Pulmonary artery endothelial cell (primary cell): Measurements from ENCODE around the gene SSBP3. TPM values are rescaled to one million over a fixed set of nuclear protein-coding genes. Genes with fewer than 3 reads are reported as not detected.

Source experiments
- DNase-seq: peaks from one replicate; pipeline ENCODE4 v3.0.0-alpha.2; 2011; ENCODE audit warnings: low read depth, low spot score
- total RNA-seq: library from RNA; depleted of rRNA; stranded (reverse); fragments of >200 nt; gene quantifications from 2 replicates; pipeline ENCODE4 v1.2.3, GENCODE V29; 2014

Gene SSBP3
- total RNA-seq, 1 donor from 2014 or later, result 12.1 TPM

DNA sequence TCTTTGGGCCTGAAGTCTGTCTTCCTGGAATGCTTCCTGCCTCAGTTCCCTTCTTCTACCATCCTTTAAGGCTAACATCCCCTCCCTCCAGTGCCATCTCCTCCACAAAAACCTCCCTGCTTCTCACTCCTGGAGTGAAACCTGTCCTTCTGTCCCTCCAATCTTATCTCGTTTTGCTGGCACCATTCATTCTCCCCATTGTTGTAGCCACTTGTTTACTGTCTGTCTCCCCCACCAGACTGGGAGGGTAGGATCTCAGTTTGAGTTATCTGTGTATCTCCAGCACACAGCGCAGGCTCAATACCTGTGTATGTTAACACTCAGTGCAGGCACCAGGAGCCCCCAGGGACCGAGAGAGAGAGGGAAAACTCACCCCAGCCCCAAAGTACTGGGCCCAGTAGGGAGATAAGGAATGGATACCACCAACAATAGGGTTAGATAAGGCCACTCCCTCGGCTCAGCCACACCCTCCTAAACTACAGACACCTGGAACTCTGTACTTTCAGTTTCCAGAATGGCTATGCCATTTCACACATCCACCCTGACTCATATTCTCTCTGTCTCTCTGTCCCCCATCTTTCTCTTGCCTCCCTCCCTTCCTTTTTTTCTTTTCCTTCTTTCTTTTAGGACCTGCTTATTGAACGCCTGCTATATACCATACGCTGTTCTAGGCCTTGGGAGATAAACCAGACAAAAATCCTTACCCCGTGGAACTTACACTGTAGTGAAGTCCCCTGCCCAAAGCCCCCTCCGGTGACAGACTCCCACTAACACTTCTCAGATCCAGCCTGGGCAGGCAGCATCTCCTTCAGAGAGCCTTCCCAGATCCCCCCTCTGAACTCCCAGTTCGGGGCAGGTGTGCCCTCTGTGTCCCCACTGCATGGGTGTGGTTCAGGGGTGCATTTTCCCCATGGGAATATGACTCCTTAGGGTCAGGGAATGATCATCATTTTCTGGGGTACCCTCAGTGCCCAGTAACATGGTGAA lies 3.3 kb upstream of the SSBP3 start:
- DNase-seq, result no peak

DNA sequence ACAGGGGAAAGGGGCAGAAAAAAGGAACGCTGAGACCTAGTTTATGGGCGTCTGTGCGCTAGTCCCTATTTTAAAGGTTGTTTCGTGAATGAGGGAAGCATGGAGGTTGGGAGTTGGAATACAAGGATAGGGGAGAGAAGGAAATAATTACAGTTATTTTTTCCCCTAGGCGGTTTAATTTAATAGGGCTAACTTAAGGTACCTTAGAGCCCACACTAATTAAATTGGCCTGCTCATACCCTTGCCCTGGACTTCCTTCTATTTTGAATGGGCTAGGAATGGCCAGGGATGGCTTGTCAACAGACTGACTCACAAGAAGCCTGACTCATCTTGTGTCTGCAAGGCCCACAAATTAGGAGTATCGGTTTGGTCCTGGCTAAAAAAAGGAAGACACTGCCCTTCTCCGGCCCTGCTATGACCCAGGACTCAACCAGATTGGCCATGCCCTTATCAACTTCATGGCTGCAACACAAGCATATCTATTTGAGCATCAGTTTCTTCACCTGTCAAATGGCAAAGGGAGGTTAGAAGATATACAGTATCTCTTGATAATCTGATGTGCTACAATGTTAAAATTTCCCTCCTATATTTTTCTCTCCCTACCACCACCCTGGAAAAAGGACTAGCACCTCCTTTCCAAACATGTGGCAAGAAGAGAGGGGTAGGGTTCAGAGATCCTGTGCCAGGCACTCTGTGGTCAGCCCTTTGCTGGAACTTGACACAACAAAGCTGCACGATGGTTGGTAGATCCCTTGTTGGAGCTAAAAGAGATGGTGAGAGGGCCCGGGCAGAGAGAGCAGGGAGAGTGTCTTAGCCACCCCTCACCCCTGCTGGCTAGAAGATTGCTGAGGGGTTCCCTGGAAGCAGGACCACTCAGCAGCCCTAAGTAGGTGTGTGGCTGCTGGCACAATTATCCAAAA lies 2.2 kb upstream of the SSBP3 start:
- DNase-seq, result peak; percentile 43

DNA sequence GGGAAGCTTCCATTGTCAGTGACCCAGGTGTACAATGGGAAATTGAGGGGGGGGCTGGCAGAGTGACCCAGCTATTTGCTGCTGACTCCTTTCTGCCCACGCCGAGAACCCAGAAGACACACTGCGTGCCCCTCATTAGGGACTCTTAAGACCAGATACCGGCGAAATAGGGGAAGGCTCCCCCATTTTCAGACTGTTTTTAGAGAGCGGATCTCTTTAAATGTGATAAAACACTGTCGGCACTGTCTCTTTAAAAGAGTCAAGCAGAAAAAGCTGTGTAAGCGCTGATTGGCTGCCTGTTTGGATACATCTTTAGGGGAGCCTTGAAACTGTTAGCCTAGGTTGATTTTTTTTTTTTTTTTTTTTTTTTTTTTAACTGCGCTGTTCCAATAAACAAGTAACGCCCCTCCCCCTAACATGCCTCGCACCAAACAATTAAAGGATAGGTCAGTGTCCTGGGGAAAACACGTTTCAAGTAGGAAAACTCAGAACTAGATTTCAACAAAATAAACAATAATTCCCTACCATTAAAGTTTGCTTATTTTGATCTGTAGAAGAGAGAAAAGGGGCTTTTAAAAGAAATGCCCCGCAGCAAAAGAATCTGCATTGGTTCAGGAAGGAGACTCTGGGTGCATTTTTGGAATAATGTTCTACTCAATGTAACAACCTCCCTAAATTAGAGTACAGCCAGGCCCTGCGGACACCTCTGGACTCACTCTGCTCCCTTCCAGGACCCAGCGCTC lies 1.4 kb upstream of the SSBP3 start:
- DNase-seq, result peak; percentile 79

DNA sequence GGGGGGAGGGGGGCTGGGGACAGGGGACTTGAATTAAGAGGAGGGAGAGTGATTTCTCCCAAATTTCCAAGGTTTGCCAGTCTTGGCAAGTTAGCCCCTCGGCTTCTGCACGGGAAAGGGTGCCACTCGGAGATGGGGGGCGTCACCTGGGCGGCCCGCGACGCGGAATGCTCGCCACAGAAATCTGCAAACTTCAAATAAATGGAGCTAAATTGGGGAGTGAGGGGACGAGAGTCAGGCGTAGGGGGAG lies 885 bp upstream of the SSBP3 start:
- DNase-seq, result no peak

DNA sequence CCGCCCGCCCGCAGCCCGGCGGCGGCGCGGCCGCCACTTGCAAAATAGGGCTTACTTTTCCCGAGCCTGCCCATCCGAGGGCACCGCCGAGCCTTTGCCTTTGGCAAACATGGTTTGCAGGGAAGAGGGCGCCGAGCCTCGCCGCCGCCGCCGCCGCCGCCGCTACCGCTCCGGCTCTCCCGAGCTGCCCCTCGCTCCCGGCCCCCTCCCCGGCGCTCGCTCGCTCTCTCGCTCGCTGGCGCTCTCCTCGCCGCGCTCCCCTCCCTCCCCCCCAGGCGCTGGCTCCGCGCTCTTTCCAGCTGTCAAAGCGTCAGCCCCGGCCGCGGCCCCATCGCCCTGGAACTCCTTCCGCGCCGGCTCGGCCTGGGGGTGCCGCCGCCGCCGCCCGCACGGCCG lies 298 bp downstream of the SSBP3 start:
- DNase-seq, result no peak

DNA sequence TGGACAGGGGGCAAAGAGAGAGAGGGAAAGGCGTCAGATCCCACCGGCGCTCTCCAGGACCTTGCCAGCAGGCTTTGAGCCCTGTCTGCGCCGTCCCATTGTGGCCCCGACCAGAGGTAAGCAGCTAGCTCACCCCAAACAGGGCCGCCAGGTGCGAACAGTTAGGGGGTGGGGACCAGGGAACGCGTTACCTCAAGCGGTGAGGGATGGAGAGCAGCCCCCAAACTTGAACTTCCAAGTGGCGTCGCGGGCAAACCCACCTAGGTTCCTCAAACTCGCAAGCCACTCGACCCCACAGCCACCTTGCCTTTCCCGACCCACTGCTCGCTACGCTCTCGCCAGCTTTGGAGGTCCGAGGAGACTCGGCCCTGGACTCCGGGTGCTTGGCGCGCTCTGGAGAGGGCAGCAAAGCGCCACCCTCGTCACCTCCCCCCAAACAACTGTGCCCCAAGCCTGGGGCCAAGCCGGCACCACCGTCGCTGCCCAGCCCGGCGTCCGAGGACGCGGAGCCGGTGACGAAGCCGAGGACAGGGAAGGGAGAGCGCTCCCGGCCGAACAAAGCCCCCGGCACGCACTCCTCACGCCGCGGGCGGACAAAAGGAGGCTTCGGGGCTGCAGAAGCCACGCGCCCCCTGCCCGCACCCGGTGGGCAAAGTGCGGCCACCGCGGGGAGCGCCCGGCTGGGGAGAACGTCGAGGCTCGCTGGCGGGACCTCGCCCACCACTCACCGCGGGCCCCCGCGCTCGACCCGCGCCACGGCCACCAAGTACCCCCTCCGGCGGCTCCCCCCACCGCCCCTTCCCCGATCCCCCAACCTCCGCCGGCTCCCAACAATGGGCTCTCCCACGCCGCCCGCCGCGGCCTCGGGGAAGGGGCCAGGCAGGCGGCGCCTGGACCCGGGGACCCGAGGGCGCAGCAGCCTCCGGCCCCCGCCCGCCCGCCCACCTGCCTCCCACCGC lies 976 bp downstream of the SSBP3 start:
- no peak for DNase-seq

DNA sequence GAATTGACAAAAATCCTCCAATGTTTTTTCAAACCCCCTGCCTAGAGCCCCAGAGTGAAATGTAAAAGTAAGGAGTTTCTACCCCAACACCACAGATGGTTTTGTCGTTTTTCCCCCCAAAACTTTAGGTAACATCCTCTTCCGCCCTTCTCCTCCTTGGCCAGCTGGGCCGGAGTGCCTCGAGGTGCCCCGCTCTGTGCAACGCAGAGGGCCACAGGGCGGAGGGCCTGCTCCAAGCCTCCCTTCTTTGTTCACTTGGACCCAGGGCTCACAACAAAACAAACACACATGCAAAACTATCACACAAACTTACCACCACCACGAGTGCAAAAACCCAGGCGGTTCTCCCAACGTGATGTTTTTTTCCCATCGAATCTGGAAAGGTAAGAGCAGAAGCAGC lies 1.9 kb downstream of the SSBP3 start:
- DNase-seq, result no peak

DNA sequence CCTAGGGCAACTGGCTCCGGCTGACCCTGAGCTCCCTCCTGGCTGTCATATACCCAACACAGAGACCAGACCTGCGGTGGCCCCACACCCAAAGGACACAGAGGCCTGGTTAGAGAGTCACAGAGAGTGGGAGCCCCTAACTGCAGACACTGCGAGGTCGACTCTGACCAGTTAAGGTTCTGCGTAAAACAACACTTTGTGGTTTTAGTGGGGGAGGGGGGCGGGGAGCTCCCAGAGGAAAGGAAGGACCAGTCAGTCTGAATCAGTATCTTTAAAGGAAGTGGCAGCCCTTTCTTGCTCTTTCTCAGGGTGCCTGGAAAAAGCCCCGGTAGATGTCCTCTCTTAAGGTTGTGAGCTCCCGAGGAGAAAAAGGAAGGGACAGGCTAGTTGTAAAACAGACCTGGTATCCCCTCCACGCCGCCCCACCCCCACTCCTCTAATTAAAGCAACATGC lies 2.4 kb downstream of the SSBP3 start:
- no peak for DNase-seq

DNA sequence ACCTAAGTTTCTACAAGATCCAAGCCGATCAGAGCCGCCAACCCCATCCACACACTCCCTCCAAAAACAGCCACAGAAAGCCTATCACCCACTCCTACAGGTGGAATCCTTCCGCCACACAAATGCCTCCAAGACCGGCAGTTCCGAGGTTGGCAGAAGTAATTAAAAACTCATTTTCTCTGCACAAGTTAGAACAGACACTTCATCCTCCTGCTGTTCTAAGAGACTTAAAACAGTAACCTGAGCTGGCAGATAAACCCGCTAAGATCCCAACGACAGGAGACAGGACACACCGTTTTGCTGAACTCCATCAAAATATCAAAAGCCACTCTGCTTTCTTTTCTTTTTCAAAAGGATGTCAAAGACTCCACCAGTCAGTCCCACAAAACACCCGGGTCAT lies 2.8 kb downstream of the SSBP3 start:
- no peak for DNase-seq

DNA sequence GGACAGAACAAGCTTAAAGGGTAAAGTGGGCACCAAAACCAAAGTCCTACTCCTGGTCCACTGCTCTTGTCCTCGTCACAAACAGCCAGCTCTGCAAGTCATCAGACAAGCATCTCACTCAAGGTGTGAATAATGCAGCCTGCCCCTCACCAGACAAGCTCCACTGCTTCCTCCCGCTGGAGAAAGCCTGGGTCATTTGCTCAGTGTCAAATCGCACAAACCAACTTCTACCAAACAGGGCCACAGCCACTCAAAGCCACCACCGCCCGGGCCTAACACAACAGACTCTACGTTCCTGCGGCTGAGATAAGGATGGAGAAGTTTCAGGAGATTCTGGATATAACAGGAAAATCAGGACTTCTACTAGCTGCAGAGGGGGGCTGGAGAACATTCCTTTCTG lies 3.3 kb downstream of the SSBP3 start:
- DNase-seq, result no peak

DNA sequence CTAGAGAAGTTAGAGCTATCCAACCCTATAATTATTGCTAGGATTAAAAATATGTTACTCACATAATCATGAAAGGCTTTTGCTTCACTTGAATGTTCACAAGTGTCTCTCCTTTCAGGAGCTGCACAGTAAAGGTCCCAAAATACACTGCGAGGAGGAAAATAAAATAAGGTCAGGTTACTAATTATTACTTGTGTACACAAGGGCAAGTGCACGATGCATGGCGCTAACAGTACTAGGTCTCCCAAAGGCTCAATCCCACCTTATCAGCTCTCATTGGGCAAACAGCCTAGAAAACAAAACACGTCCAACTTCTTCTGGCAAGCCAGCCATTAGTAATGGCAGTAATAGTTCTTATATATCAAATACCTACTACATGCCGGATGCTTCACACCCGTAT lies 4.4 kb downstream of the SSBP3 start:
- DNase-seq, result no peak

DNA sequence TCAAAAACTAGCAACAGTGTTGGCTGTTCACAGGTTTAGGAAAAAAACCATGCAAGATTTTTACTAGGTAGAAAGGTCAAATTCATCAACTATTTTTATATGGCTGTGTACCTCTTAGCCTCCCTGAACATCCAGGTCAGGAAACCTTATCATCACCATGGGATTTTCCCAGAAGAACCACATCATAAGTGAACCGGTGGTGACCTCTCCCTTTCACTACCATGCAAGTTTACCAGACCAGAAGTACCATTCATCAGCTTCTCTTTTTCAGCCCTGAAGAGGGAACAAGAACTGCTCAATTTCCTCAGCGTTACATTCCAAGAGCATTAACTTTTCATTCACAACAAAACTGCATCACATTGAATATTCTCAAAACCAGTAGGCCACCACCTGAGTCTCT lies 5.9 kb downstream of the SSBP3 start:
- DNase-seq, result no peak

DNA sequence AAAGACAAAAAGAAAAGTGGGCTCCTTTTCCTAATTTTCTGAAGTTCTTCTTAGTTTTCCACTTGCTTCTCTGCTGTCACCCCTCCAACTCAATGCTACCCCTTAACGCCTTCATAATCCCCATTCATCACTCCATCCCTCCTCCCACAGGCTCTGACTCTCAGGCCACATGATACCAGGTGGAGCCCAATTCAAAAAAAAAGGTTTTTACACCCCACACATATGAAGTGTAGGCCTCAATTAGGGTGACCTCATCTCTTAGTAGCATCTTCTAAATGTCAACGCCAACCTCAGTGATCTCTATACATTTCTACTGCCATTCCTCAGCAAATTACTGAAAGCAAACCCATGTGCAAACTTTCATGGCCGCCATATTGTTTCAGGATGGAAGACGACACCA lies 6.4 kb downstream of the SSBP3 start:
- no peak for DNase-seq

DNA sequence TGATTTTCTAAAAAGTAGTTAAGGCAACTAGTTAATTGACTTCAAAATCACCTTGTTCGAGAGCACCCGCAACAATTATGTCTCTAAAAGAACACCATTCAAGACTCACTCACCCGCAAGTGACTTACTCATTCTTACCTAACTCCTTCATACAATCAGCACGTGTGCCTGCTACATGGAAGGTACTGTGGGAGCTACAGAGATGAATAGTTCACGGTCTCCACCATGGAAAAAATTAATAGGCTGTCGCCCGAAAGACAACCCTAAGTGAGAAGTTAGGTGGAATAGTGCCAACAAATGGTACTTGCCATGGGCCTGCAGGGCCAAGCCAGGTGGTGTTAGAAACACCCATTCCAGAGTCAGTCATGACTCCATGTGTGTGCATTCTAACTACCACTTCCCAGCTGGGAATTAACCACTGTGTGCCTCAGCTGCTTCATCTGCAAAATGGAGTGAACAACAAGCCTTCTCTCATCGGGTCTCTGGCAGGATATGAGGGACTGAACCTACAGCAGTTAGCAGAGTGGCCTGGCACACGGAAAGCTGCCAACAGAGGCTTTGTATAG lies 7.1 kb downstream of the SSBP3 start:
- no peak for DNase-seq

DNA sequence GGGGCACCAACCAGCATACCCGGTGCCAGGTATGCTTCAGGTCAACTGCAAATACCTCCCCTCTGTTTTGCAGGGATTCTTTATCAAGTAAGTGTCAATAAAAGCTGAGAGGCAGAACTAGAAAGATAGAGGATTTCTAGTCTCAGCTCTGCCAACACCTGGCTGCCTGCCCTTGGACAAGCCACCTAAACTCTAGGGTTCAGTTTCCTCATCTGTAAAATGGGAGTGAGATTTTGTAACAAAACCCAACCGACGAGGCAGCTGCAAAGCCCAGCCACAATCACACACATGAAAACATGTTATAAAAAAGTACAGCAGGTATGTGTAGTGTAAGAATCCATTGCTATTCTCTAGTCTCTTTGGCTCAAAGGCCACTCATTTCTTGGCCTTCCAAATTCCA lies 8.2 kb downstream of the SSBP3 start:
- DNase-seq, result no peak

DNA sequence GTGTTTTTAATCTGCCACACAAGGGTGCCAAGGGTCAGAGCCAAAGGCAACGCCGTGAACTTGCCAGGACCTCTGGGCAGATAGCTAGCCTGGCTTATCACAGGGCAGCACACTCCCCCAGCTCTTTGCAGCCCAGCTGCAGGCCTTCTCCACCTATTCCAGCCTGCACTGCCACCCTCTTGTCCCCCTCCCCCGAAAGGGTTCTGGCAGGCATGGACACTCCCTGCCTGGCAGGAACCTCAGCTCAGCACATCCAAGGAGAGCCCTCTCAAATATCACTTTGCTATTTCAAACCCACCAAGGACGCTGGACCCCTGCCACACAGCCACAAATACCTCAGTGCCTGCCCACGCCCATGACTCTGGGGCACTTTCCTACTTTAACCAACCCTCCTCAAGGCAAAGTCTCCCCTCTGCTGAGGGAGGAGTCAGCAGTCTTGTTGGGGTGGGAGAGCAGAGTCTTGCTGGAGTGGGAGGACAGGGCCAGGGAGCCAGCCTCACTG lies 9.1 kb downstream of the SSBP3 start:
- no peak for DNase-seq

DNA sequence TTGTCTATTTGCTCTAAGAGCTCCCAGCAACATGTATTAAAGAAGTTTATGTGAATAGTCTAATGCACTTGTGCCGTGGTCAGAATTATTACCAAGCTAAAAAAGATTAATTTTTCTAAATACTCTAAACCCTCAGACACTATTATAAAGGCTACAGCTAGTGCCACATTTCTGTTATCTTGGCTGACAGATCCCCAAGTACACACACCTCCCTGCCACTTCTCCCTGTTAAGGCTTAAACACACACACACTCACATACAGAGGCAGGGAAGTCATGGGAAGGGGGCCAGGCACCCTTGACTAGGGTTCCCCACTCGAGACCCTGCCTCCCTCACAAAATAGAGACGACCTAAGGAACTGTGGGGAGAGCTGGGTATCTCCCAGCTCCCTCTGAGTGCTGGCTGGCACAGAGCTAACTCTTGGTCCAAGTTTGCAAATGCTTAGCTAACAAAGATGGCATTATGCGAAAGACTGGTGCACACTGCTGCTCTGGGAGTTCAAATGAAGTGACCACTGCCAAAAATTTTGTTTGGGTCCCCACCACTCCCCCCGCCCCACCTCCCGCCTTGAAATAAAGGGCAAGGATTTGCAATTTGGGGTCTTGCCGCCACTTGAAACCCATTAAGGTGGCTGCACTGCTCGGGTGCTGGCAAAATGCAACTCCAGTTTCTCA lies 9.8 kb downstream of the SSBP3 start:
- no peak for DNase-seq

DNA sequence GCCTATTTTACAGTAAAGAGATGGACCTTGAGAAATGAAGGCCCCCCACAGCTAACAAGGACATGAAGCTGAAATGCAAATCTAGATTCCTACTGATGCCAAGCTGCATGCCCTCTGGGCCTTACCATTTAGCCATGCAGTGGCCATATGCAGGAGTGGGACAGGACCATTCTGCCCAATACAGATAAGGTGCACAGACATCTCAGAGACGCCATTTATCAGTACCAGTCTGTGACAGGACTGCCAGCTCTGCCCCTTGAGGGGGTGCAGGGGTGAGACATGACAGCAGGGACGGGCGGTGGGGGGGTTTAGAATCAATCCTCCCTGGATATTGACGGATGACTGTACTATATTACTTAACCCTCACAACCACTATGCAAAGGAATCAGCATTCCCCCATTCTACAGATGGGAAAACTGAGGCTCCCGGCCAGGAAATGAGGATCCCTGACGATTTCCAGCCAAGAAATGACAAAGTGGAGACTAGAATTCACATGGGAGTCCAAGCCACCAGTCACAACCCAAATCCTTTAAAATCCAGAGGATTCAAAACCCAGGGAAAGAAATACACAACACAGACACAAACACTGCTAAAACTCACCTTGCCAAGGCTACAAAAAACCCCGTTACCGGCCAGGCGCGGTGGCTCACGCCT lies 10.8 kb downstream of the SSBP3 start:
- DNase-seq, result no peak

DNA sequence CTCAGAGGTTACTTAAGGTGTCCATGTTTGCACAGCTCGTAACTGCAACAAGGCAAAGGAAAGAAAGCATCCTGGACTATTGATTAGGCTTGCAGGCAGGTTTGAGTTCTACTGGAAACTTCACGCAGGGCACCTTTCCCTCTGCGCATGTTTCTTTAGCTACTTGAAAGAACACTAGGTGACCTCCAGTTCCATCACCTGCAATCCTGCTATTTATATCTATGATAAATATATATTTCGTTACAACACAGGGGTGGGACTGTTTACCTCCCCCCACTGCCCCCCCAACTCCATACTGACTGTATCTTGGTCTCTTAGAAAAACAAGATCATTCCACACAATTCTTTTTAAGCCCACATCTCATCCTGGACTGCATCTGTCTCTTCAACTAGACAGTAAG lies 12.1 kb downstream of the SSBP3 start:
- no peak for DNase-seq
